Subcutaneous adipose tissue (tissue), 4 donors: ENCODE measurements around the gene ST8SIA2. TPM values are rescaled to one million over a fixed set of nuclear protein-coding genes. Genes with fewer than 3 reads are reported as not detected.

Experiments used
- CTCF ChIP-seq: fragments of 450-650 bp; IDR thresholded peaks from one replicate; pipeline ENCODE4 v1.5.1; 2016; ENCODE audit warnings: low read depth, mild to moderate bottlenecking, control low read depth, antibody characterized with exemption, moderate library complexity
- total RNA-seq, 4 donors: library from RNA; depleted of rRNA; stranded (reverse); fragments of >200 nt; gene quantifications; one replicate each; pipeline ENCODE4 v1.1.0, GENCODE V29; 2016

Gene ST8SIA2
- total RNA-seq, result not detected

GRCh38 chr15:92393071-92393979 lies at the start of gene ST8SIA2:
TSS of gene ST8SIA2 (plus strand) at chr15:92393881. CDS start at chr15:92394065, 184 bp downstream.
- no peak for TF ChIP-seq CTCF

GRCh38 chr15:92343924-92344643 lies 49.6 kb upstream of the ST8SIA2 start:
- no peak for TF ChIP-seq CTCF

GRCh38 chr15:92346063-92346462 lies 47.6 kb upstream of the ST8SIA2 start:
- no peak for TF ChIP-seq CTCF

- TF ChIP-seq CTCF, result no peak
Measured at GRCh38 chr15:92355307-92355706, 38.4 kb upstream of the ST8SIA2 start.

GRCh38 chr15:92361321-92362000 lies 32.2 kb upstream of the ST8SIA2 start:
- no peak for TF ChIP-seq CTCF

- no peak for TF ChIP-seq CTCF
Measured at GRCh38 chr15:92362001-92362350, 31.7 kb upstream of the ST8SIA2 start.

GRCh38 chr15:92365084-92365483 lies 28.6 kb upstream of the ST8SIA2 start:
- no peak for TF ChIP-seq CTCF
